GM19351 (cell line): ENCODE measurements around the gene EEF1A1.
"Not testable (repeated sequence)": the region's sequence is repeated elsewhere in the genome, so short reads cannot be mapped to it uniquely, and the experiment has no call there.

Source experiments
- ATAC-seq: cut with Tn5 transposase; IDR thresholded peaks from one replicate; pipeline ENCODE4 v1.9.1; 2021; ENCODE audit warnings: mild to moderate bottlenecking, moderate library complexity; ENCODE audit not compliant: unreplicated experiment

Gene EEF1A1

DNA sequence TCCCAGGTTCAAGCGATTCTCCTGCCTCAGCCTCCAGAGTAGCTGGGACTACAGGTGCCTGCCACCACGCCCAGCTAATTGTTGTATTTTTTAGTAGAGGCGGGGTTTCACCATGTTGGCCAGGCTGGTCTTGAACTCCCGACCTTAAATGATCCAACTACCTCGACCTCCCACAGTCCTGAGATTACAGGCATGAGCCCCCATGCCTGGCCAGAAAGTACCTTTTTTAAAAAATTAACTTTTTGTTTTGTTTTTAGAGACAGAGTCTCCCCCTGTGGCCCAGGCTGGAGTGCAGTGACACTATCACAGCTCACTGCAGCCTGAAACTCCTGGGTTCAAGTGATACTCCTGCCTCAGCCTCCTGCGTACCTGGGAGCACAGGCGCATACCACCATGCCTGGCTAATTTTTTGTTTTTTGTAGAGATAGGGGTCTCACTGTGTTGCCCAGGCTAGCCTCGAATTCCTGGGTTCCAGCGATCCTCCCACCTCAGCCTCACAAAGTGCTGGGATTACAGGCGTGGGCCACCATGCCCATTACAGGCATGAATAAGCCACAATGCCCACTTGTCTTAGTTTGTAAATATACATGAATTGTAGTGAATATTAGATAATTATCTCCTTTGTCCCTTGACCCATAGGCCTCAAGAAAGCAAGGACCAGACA, 17.4 kb upstream of the EEF1A1 start:
- peak; percentile 5 for ATAC-seq

- ATAC-seq = peak; percentile 47
Observed at GRCh38 chr6:73537677-73538076, 16.8 kb upstream of the EEF1A1 start.

- ATAC-seq = no peak
Observed at GRCh38 chr6:73534628-73535027, 13.8 kb upstream of the EEF1A1 start.

- ATAC-seq = no peak
Observed at GRCh38 chr6:73532293-73532692, 11.5 kb upstream of the EEF1A1 start.

GRCh38 chr6:73528897-73529296, 8.1 kb upstream of the EEF1A1 start:
- no peak for ATAC-seq

GRCh38 chr6:73525546-73526330, 4.9 kb upstream of the EEF1A1 start:
- no peak for ATAC-seq

DNA sequence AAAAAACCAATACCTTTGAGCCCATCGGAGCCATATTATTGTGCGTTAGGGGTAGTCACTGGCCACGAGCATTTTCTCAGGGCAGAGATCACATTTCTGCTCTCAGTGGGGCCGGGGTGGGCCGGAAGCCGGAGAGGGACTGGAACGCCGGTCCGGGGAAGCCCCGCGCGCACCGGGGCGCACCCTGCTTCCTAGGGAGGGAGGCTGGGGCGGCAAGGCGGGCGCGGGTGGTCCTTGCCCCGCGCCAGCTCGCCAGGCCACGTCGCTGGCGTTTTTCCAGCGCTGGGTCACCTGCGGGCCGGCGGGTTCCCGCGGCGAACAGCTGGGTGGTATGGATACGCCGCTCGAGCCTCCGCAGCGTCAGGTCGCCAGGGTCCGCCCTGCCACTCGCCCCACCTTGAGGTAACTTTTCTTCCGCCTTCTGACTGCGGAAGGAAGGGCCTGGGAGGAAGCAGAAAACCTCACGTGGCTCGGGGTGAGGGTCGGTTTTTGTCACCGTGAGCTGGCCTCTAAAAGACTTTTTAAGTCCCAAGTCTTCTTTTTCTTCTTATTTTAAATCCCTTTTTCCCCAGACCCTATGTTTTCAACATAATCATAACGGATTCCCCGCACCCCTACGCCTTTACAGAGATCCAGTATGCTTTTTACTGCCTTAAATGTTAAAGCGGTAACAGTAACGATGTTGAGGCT, 2.7 kb upstream of the EEF1A1 start:
- peak; percentile 56 for ATAC-seq

DNA sequence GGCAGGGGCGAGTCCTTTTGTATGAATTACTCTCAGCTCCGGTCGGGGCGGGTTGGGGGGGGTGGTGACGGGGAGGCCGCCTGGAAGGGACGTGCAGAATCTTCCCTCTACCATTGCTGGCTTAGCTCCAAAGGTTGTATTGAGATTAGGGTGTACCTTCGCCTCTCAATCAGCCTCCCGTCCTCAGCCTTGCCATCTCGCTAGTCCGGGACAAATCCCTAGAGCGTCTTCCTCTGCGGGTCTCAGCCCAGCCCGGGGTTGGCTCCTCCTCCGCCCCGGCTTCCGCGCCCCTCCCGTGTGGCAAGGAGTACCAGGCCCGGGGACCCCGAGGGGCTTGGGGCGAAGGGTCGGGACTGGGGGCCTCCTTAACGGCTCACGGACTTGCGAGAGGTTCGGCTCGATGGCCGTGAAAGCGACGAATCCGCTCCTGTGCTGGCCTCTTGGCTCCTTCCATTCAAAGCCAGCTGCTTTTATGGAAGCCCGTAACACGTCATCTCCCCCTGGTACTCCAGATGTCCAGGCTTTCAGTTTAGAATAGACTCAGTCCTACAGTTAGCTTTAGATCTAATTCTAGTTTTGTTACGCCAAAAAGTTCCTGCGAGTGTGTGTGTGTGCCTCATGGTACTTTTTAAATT, 636 bp upstream of the EEF1A1 start:
- peak; percentile 27 for ATAC-seq

- ATAC-seq = no peak
Observed at GRCh38 chr6:73519926-73520687, 725 bp downstream of the EEF1A1 start.

GRCh38 chr6:73518982-73519881, 1.6 kb downstream of the EEF1A1 start:
- not testable (repeated sequence) for ATAC-seq

DNA sequence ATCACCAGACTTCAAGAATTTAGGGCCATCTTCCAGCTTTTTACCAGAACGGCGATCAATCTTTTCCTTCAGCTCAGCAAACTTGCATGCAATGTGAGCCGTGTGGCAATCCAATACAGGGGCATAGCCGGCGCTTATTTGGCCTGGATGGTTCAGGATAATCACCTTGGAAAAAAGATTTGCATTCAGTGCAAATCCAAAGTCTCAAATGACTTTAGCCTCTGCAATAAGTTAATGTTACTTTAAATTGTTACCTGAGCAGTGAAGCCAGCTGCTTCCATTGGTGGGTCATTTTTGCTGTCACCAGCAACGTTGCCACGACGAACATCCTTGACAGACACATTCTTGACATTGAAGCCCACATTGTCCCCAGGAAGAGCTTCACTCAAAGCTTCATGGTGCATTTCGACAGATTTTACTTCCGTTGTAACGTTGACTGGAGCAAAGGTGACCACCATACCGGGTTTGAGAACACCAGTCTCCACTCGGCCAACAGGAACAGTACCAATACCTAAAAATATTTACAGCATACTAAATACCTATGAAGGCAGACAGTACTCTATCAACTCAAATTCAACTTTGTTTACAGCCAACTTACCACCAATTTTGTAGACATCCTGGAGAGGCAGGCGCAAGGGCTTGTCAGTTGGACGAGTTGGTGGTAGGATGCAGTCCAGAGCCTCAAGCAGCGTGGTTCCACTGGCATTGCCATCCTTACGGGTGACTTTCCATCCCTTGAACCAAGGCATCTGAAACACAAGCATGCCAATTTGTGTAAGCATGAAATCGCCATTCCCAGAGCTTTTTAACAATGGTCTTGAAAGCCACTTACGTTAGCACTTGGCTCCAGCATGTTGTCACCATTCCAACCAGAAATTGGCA, 2.5 kb downstream of the EEF1A1 start:
- ATAC-seq = not testable (repeated sequence)

DNA sequence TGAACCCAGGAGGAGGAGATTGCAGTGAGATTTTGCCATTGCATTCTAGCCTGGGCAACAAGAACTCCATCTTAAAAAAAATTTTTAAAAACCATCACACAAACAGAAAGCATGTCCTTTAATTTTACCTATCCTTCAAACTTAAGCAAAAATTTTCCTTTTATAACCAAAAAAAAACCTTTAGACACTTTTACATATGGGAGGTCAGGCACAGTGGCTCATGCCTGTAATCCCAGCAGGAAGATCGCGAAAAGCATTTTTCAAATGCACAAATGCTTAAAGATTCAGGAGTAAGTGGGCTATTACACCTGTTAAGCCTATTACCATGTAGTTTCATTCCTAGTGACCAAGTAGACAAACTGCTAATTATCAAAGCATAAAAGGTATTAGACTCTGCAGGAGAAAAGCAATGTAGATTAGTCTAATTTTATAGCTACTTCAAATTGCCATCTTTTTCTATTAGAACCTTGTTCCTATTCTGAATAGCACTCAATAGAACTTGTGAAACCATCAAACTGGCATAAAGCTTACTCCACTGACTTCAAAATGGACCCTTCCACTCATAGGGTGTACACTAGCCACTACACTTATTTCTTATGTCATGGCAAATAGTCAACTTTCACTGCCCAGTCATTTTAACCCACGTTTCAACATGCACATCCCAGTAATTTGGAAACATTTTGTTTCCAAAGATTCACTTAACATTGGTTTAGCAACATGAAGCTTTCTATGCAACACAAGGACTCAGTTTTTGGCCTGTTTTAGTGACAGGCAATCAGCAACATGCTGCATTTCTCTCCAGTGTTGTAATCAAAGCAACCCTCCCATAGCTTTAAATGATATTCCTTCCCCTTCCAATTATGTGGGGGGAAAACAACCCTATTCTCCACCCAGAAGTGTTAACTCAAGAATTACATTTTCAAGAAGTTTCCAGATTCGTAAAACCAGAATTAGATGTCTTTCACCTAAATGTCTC, 4.0 kb downstream of the EEF1A1 start:
- no peak for ATAC-seq

DNA sequence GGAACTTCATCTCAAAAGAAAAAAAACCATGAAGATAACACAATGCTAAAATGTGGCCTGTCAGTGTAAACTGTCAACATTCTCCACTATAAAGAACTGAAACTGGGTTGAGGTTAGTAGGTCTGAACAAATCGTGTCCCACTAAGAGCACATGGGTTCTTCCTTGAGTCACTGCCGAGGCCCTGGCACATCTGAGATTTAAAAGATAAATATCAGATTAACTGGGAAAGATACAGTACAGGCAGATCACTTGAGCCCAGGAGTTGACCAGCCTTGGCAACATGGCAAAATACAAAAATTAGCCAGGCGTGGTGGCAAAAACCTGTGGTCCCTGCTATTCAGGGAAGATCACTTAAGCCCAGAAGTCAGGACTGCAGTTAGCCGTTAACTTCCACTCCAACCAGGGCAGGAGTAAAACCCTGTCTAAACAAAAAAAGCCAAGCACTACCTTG, 5.6 kb downstream of the EEF1A1 start:
- ATAC-seq = peak; percentile 54

DNA sequence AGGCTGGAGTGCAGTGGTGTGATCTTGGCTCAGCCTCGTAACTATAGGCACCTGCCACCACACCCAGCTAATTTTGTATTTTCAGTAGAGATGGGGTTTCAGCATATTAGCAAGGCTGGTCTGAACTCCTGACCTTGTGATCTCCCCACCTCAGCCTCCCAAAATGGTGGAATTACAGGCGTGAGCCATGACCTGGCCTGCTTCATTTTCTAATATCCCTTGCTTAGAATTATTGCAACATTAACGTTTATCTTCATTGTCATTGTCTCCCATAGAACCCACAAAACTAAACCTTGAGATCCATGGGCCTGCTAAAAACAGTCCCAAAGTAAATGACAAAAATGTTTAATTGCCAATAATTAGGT, 6.1 kb downstream of the EEF1A1 start:
- ATAC-seq = peak; percentile 26

DNA sequence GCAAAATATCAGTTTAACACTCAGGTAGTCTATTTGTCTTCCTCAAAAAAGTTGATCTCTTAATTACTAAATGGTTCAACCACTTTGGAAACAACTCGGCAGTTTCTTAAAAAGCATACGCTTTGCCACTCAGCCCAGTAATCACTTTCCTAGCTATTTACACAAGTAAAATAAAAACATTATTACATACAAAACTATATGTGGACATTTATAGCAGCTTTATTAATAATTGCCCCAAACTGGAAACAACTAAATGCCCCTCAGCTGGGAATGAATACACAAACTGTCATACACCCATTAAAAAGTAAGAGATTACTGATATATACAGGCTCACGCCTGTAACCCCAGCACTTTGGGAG, 7.4 kb downstream of the EEF1A1 start:
- no peak for ATAC-seq

DNA sequence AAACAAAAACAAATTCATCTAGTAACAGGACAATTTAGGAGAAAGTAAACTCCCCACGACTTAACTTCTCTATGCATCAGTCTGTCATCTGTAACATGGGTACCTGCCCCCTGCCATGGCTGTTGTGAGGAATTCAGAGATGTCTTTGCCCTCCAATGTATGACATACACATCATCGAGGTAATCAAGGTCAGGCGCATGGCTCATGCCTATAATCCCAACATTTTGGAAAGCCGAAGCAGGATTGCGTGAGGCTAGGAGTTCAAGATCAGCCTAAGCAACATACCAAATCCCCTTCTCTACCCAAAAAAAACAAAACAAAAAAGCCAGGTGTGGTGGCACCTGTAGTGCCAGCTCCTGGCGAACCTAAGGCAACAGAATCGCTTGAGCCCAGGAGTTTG, 9.0 kb downstream of the EEF1A1 start:
- no peak for ATAC-seq

DNA sequence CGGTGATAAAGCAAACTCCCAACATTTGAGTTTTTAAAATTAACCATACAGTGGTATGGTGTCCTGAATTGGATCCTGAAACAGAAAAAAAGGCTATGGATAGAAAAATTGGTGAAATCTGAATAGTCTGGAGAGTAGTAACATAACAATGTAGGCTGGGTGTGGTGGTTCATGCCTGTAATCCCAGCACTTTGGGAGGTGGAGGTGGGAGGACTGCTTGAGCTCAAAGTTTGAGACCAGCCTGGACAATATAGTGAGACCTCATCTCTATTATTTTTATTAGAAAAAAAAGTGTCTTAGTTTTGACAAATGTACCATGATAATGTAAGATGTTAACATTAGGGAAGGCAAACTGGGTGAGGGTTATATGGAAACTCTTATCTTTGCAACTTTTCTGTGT, 11.0 kb downstream of the EEF1A1 start:
- no peak for ATAC-seq

- no peak for ATAC-seq
Observed at GRCh38 chr6:73508776-73509175, 12.1 kb downstream of the EEF1A1 start.
